Kidney epithelial cell (primary cell): ENCODE data around the gene ABCG8. TPM values are rescaled to one million over a fixed set of nuclear protein-coding genes. Genes with fewer than 3 reads are reported as not detected.

Source experiments
- DNase-seq: peaks from one replicate; pipeline ENCODE4 v3.0.0-alpha.2; 2010; ENCODE audit warnings: low read depth
- H3K27me3 ChIP-seq: 2 replicates; pipeline ENCODE4 v1.6.0; 2011; ENCODE audit warnings: low read length; ENCODE audit not compliant: control insufficient read depth, insufficient read depth
- H3K36me3 ChIP-seq: 2 replicates; pipeline ENCODE4 v1.5.1; 2011; ENCODE audit warnings: low read length; ENCODE audit not compliant: control insufficient read depth, insufficient read depth
- H3K4me3 ChIP-seq: 2 replicates; pipeline ENCODE4 v1.5.1; 2011; ENCODE audit warnings: low read depth, mild to moderate bottlenecking, control low read depth, low read length
- CTCF ChIP-seq: IDR thresholded peaks from 2 replicates; pipeline ENCODE4 v1.5.1; 2011; ENCODE audit warnings: mild to moderate bottlenecking, moderate library complexity, low read length, control low read depth, inconsistent platforms; ENCODE audit not compliant: insufficient read depth, poor library complexity, severe bottlenecking
- total RNA-seq: library from RNA; depleted of rRNA; stranded (reverse); fragments of >200 nt; gene quantifications from 2 replicates; pipeline ENCODE4 v1.2.3, GENCODE V29; 2015

ABCG8 gene
- total RNA-seq, 1 donor from 2014 or later = not detected

DNA sequence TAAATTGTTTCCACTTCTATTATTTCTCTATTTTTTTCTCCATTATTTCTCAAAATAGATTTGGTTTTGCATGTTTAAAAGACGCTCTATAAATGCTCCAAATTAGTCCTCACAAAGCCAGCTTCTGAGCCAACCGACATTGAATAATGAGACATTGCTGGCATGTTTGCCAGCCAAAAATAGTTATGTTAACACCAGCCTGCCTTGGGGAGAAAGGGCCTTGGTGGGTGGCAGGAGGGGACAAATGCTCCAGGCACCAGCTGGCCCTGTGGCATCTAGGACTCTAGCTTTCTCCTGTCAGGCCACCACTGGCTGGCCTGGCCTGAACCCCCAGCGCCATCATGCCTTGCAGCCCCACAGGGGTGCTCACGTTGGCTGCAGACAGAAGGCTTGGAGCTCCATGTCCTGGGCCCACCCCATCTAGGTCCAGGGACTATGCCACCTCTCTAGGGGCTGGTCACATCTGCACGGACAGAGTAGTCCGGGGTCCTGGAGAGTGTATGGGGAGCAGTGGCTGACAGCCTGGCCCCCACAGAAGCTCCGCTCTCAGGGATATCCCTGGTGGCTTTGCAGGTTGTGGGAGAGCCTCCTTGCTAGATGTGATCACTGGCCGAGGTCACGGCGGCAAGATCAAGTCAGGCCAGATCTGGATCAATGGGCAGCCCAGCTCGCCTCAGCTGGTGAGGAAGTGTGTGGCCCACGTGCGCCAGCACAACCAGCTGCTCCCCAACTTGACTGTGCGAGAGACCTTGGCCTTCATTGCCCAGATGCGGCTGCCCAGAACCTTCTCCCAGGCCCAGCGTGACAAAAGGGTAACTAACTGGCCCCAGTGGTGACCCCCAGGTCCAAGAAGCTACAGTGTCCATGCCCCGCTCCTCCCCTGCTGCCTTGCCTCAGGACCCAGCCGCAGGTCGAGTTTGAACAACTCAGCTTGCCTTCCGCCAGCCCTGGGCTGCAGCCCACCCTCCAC lies 12.5 kb downstream of the ABCG8 start:
- DNase-seq = no peak
- TF ChIP-seq CTCF = no peak
- H3K36me3 ChIP-seq = no peaks in the 10 kb centered on the region
- peaks cover 8% of the 10 kb centered on the region for H3K27me3 ChIP-seq
- no peak overlapping the region for H3K4me3 ChIP-seq

DNA sequence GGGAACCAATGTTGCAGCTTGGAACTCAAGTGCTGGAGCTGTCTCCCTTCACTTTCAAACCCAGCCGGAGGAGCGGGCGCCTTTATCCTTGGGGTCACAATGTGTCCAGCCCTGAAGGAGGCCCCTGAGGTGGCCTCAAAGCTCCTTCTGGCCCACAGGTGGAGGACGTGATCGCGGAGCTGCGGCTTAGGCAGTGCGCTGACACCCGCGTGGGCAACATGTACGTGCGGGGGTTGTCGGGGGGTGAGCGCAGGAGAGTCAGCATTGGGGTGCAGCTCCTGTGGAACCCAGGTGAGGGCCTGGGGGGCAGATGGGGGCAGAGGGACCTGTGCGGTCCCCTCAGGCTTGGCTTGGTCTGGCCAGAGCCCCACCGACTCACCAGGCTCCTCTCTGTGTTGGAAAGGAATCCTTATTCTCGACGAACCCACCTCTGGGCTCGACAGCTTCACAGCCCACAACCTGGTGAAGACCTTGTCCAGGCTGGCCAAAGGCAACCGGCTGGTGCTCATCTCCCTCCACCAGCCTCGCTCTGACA lies 13.5 kb downstream of the ABCG8 start:
- Histone ChIP-seq H3K27me3 (peaks cover 8% of the 10 kb centered on the region), H3K36me3 (no peaks in the 10 kb centered on the region), H3K4me3 (no peak overlapping the region)
- no peak for DNase-seq
- no peak for TF ChIP-seq CTCF

DNA sequence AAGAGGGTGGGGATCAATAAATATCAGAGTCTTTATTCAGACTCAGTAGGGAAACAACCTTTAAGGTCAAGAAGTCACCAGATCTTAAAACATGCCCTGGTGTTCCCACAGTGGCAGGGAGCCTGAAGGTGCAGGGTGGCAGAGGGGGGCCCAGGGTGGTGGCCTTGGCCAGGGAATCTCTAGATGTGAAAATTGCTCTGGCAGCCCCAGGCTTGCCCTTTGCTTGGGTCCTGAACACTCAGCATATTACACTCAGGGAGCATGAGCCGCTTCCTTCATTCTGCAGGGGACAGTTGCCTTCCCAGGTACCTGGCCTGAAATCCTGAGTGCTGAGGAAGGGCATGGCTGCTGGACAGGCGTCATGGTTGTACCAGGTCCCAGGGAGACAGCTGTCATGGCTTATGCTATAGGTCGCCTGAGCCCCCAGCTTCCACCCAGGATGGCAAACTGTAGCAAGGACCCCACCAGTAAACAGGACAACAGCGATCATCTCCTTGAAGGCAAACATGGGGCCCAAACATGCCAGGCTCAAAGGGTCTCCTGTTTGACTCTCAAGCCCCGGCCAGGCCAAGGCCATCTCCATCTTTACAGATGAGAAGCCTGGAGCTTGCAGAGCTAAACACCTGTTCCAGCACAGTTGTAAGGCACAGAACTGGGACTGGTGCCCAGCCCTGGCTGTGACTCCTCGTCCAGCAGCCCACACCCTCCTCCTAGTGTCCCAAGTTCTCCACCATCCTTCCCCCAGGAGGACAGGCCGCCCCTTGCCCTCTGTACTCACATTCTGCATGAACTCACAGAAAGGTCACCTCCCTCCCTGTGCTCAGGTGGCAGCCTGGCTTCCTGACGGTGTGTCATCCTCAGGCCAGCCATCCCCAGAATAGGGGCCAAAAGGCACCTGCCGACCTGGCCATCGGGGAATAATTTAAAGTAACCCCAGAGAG lies 14.6 kb downstream of the ABCG8 start:
- Histone ChIP-seq H3K27me3 (peaks cover 8% of the 10 kb centered on the region), H3K36me3 (no peaks in the 10 kb centered on the region), H3K4me3 (no peak overlapping the region)
- no peak for TF ChIP-seq CTCF
- DNase-seq = no peak

DNA sequence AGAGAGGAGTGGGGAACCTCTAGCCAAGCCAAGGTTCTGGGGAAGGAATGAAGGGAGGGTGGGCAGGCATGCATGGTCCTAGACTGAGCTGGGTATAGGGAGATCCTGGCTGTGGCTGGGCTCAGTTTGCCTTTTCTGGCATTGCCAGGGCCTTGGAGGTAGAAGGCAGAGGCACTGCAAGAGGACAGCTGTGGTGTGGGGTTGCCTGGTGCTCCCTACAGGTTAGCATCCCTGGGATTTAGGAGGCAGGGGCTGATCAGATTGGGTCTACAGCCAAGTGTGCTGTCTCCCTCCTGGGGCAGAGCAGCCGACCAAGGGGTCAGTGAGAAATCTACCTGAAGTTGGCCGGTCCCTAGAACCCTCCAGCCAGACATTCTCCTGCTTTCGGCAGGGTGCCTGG lies 15.9 kb downstream of the ABCG8 start:
- H3K27me3 ChIP-seq = peaks cover 8% of the 10 kb centered on the region
- H3K4me3 ChIP-seq = no peak overlapping the region
- TF ChIP-seq CTCF = no peak
- no peak for DNase-seq
- no peaks in the 10 kb centered on the region for H3K36me3 ChIP-seq

DNA sequence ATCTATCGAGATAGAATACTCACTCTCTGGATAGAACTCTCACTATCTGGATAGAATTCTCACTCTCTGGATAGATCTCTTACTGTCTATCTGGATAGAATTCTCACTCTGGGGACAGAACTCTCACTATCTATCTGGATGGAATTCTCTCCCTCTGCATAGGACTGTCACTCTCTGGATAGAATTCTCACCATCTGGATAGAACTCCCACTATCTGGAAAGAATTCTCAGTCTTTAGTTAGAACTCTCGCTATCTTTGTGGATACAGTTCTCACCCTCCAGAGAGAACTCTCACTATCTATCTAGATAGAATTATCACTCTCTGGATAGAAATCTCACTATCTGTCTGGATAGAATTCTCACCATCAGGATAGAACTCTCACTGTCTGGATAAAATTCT lies 16.5 kb downstream of the ABCG8 start:
- no peaks in the 10 kb centered on the region for H3K36me3 ChIP-seq
- H3K27me3 ChIP-seq = peaks cover 9% of the 10 kb centered on the region
- TF ChIP-seq CTCF = no peak
- H3K4me3 ChIP-seq = no peak overlapping the region
- DNase-seq = no peak
